ENCODE results near the gene UBALD2. TPM values are rescaled to one million over a fixed set of nuclear protein-coding genes. Genes with fewer than 3 reads are reported as not detected.

Gene UBALD2
- 15.1 TPM for total RNA-seq

GRCh38 chr17:76264755-76265623 is at the start of gene UBALD2:
Gene UBALD2, plus strand, starts transcription at chr17:76265348. Its CDS starts 158 bp downstream, at chr17:76265506.

DNA sequence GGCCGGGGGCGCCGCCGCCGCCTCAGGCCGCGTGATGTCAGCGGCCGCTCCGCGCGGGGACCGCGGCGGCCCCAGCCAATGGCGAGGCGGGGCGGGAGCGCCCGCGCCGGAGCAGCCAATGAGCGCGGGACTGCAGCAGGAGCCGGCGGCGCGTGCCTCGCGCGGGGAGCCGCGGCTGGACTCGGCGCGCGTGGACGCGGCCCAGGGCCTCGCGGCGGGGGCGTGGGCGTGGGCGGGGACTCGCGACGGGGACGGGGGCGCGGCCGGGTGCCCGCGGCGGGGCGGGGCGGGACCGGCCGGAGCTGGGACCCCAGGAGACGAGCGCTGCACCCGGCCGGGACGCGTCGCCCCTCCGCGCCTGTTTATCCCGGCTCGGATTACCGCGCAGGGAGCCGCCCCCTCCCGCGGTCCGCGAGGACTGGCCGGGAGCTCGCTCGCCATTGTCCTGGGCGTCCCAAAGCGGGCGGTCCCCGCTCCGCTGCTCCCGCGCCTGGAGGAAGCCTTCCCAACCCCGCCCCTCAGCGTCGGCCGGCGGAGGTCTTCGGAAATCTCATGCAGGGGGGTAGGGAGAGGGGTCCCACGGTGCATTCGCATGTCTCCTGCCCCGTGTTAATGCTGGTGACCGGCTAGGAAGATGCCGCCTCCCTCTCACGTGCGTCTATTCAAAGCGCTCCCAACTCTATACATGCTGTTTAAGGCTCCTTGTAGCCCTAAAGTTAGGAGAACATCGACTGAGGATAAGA is 24.5 kb upstream of the UBALD2 start, which contains the start of gene RNF157:
TSS of gene RNF157 (minus strand) at position 33 of the 743 bp plus-strand sequence. CDS start 253 bp downstream, outside the sequence.

GRCh38 chr17:76307966-76308338 is 42.8 kb downstream of the UBALD2 start, which contains the start of gene QRICH2:
Gene QRICH2, minus strand, starts transcription at chr17:76308276. Its CDS starts 278 bp downstream, at chr17:76307998.

Small RNA genes lying within 50 kb of the gene (small RNA-seq; reads per million reads assigned to genes)
- not detected for gene RF00019 (ENCODE audit: low replicate concordance)

Other genes with a start within 250 kb of the UBALD2 start
- 28.3 TPM for gene EVPL, start 238.0 kb upstream of the UBALD2 start, total RNA-seq
- gene SRP68, start 192.8 kb upstream of the UBALD2 start, total RNA-seq = 52.5 TPM
- 0.12 TPM for gene GALR2, start 190.6 kb upstream of the UBALD2 start, total RNA-seq
- gene ZACN, start 186.2 kb upstream of the UBALD2 start, total RNA-seq = not detected
- gene EXOC7, start 161.6 kb upstream of the UBALD2 start, total RNA-seq = 142 TPM
- 21.6 TPM for gene FOXJ1, start 124.1 kb upstream of the UBALD2 start, total RNA-seq
- gene RNF157, start 24.9 kb upstream of the UBALD2 start, total RNA-seq = 13.4 TPM
- gene QRICH2, start 42.9 kb downstream of the UBALD2 start, total RNA-seq = 4.3 TPM
- gene PRPSAP1, start 88.6 kb downstream of the UBALD2 start, total RNA-seq = 52.8 TPM
- gene SPHK1, start 119.3 kb downstream of the UBALD2 start, total RNA-seq = 3.4 TPM
- gene UBE2O, start 187.8 kb downstream of the UBALD2 start, total RNA-seq = 30.9 TPM
- 0.41 TPM for gene AANAT, start 202.3 kb downstream of the UBALD2 start, total RNA-seq
- gene RHBDF2, start 236.1 kb downstream of the UBALD2 start, total RNA-seq = 12.9 TPM